ENCODE results near the gene ADAMTS7. TPM values are rescaled to one million over a fixed set of nuclear protein-coding genes. Genes with fewer than 3 reads are reported as not detected.
A peak's percentile ranks its signal among the peaks of the same experiment; 100 is the strongest.
"Not testable (repeated sequence)": the region's sequence is repeated elsewhere in the genome, so short reads cannot be mapped to it uniquely, and the experiment has no call there.

Gene ADAMTS7
- polyA plus RNA-seq (2013, experiment 1 of 4), result 56.3 TPM
- polyA plus RNA-seq (2013, experiment 2 of 4), result 59.3 TPM
- 51.4 TPM for polyA plus RNA-seq (2013, experiment 3 of 4)
- 55.6 TPM for polyA plus RNA-seq (2013, experiment 4 of 4)

DNA sequence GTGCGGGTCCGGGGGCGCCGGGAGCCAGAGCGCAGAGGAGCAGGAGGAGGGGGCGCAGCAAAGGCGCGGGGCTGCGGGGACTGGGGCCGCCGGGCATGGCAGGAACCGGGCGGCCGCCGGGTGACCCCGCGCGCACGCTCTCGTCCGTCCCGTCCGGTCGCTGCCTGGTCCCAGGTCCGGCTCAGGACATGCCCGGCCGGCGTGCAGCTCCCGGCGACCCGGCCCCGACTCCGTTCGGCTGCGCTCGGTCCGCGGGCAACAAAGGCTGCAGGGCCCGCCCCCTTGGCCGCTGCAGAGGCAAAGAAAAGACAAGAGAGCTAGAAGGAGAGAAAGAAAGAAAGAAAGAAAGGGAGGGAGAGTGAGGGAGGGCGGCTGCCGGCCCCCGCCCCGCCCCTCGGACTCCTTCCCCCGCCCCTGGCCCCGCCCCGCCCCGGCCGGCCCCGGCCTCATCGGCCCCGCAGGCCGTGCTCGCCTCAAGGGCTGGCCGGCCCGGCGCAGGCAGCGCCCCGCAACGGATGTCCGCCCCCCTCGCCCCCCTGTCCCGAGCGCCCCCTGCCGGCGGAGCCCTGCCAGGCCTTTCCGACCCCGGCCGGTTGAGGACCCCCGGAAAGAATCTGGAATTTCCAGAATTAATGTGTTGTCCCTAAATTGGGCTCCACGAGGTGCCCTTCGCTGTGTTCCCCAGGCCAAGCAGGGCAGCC, at the start of gene ADAMTS7:
Gene ADAMTS7, minus strand, starts transcription at position 341 of the 701 bp plus-strand sequence. Its CDS starts 244 bp downstream, at position 97.
- H3K27ac ChIP-seq (ENCODE audit: insufficient read depth, low read depth, low read length, poor library complexity, severe bottlenecking), result peak within 1 kb of the TSS; percentile 80
- H3K4me3 ChIP-seq (ENCODE audit: insufficient read depth, low read depth, low read length), result peak within 1 kb of the TSS; percentile 75
- 1 to 2% methylated on average over 73 of the region's 73 CpGs for WGBS, 2 experiments
- H3K27me3 ChIP-seq (ENCODE audit: control insufficient read depth, insufficient read depth, low read length, poor library complexity, severe bottlenecking), result peaks cover 13% of the 10 kb centered on the region
- H3K9me3 ChIP-seq (ENCODE audit: control insufficient read depth, low read length), result no peaks in the 10 kb centered on the region
- no peaks in the 10 kb centered on the region for H3K36me3 ChIP-seq (ENCODE audit: control insufficient read depth, insufficient read depth, low read length)
- H3K4me1 ChIP-seq (ENCODE audit: control insufficient read depth, insufficient read depth, low read length), result peaks cover 7% of the 10 kb centered on the region

- Histone ChIP-seq H3K4me1 (ENCODE audit: control insufficient read depth, insufficient read depth, low read length) (no peaks in the 10 kb centered on the region), H3K4me3 (ENCODE audit: insufficient read depth, low read depth, low read length) (peak overlapping the region; percentile 50), H3K27me3 (ENCODE audit: control insufficient read depth, insufficient read depth, low read length, poor library complexity, severe bottlenecking) (no peaks in the 10 kb centered on the region), H3K9me3 (ENCODE audit: control insufficient read depth, low read length) (no peaks in the 10 kb centered on the region), H3K27ac (ENCODE audit: insufficient read depth, low read depth, low read length, poor library complexity, severe bottlenecking) (peak overlapping the region; percentile 88), H3K36me3 (ENCODE audit: control insufficient read depth, insufficient read depth, low read length) (no peaks in the 10 kb centered on the region)
- 4% methylated on average over 27 of the region's 28 CpGs for WGBS, 2 experiments
These were observed 48.9 kb upstream of the ADAMTS7 start for GRCh38 chr15:78859971-78860719.

DNA sequence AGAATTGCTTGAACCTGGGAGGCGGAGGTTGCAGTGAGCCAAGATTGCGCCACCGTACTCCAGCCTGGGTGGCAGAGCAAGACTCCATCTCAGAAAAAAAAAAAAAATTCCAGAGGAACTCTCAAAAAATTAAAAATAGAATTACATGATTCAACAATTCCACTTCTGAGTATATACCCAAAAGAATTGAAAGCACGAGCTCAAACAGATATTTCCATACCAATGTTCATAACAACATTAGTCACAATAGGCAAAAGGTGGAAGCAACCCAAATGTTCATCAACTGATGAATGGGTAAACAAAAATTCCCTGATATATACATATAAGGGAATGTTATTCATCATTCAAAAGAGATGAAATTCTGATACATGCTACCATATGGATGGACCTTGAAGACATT, 44.5 kb upstream of the ADAMTS7 start:
- 72 to 73% methylated on average over 4 of the region's 4 CpGs for WGBS, 2 experiments
- H3K27ac ChIP-seq (ENCODE audit: insufficient read depth, low read depth, low read length, poor library complexity, severe bottlenecking), result no peak overlapping the region
- H3K4me1 ChIP-seq (ENCODE audit: control insufficient read depth, insufficient read depth, low read length), result peaks cover 7% of the 10 kb centered on the region

GRCh38 chr15:78854833-78855372, 43.6 kb upstream of the ADAMTS7 start:
- H3K9me3 ChIP-seq (ENCODE audit: control insufficient read depth, low read length), result no peaks in the 10 kb centered on the region
- H3K4me1 ChIP-seq (ENCODE audit: control insufficient read depth, insufficient read depth, low read length), result peaks cover 9% of the 10 kb centered on the region
- no peak overlapping the region for H3K27ac ChIP-seq (ENCODE audit: insufficient read depth, low read depth, low read length, poor library complexity, severe bottlenecking)
- no peaks in the 10 kb centered on the region for H3K36me3 ChIP-seq (ENCODE audit: control insufficient read depth, insufficient read depth, low read length)
- 93 to 98% methylated on average over 2 of the region's 2 CpGs for WGBS, 2 experiments
- H3K4me3 ChIP-seq (ENCODE audit: insufficient read depth, low read depth, low read length), result no peak overlapping the region
- no peaks in the 10 kb centered on the region for H3K27me3 ChIP-seq (ENCODE audit: control insufficient read depth, insufficient read depth, low read length, poor library complexity, severe bottlenecking)

More for the DNA sequence above, 44.5 kb upstream of the ADAMTS7 start:
- Histone ChIP-seq H3K4me3 (ENCODE audit: insufficient read depth, low read depth, low read length) (no peak overlapping the region), H3K9me3 (ENCODE audit: control insufficient read depth, low read length) (no peaks in the 10 kb centered on the region), H3K36me3 (ENCODE audit: control insufficient read depth, insufficient read depth, low read length) (no peaks in the 10 kb centered on the region), H3K27me3 (ENCODE audit: control insufficient read depth, insufficient read depth, low read length, poor library complexity, severe bottlenecking) (no peaks in the 10 kb centered on the region)

- Histone ChIP-seq H3K4me1 (ENCODE audit: control insufficient read depth, insufficient read depth, low read length) (peaks cover 9% of the 10 kb centered on the region), H3K9me3 (ENCODE audit: control insufficient read depth, low read length) (no peaks in the 10 kb centered on the region), H3K36me3 (ENCODE audit: control insufficient read depth, insufficient read depth, low read length) (no peaks in the 10 kb centered on the region), H3K27ac (ENCODE audit: insufficient read depth, low read depth, low read length, poor library complexity, severe bottlenecking) (no peak overlapping the region), H3K27me3 (ENCODE audit: control insufficient read depth, insufficient read depth, low read length, poor library complexity, severe bottlenecking) (no peaks in the 10 kb centered on the region), H3K4me3 (ENCODE audit: insufficient read depth, low read depth, low read length) (no peak overlapping the region)
- WGBS, 2 experiments, result 91 to 92% methylated on average over 6 of the region's 6 CpGs
These were observed 42.2 kb upstream of the ADAMTS7 start for GRCh38 chr15:78853500-78853899.

DNA sequence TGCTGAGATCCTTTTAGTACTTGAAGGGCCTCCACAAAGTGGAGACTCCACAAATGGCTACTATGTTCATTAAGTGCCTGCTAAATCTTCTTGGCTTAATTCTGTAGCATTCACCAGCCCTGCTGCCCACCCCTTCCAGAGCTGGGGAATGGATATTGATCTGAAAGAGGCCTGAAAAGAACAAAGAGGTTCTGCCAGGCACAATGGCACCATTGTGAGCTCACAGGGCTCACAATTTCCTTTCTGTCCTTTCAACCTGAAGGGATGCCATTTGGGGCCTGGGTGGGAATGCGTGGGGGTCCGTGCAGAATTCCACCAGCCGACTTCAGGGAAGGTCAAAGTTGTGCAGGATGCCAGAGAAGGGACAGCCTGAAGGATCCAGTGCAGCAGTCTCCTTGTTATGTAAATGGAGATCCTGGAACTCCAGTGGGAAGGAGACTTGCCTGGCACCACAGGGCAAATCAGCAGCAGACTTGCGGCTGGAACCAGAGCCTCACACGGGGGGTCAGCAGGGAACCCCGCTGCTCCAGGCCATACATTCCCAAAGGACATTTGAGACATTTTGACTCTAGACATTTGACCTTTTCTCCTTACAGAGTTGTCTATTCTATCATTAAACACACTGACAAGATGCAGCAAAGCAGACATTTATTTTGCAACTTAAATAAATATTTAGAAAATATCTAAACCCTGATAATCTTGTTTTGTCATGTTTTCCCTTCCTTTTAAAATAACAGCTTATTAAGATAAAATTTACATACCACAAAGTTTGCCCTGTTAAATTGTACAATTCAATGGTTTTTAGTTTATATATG, 39.9 kb upstream of the ADAMTS7 start:
- H3K27ac ChIP-seq (ENCODE audit: insufficient read depth, low read depth, low read length, poor library complexity, severe bottlenecking), result peak overlapping the region; percentile 77
- 12 to 15% methylated on average over 6 of the region's 6 CpGs for WGBS, 2 experiments
- peaks cover 9% of the 10 kb centered on the region for H3K4me1 ChIP-seq (ENCODE audit: control insufficient read depth, insufficient read depth, low read length)
- H3K9me3 ChIP-seq (ENCODE audit: control insufficient read depth, low read length), result no peaks in the 10 kb centered on the region
- no peaks in the 10 kb centered on the region for H3K27me3 ChIP-seq (ENCODE audit: control insufficient read depth, insufficient read depth, low read length, poor library complexity, severe bottlenecking)
- H3K36me3 ChIP-seq (ENCODE audit: control insufficient read depth, insufficient read depth, low read length), result no peaks in the 10 kb centered on the region
- no peak overlapping the region for H3K4me3 ChIP-seq (ENCODE audit: insufficient read depth, low read depth, low read length)

GRCh38 chr15:78850352-78850751, 39.1 kb upstream of the ADAMTS7 start:
- 95 to 96% methylated on average over 2 of the region's 2 CpGs for WGBS, 2 experiments
- peak overlapping the region; percentile 67 for H3K27ac ChIP-seq (ENCODE audit: insufficient read depth, low read depth, low read length, poor library complexity, severe bottlenecking)
- no peaks in the 10 kb centered on the region for H3K36me3 ChIP-seq (ENCODE audit: control insufficient read depth, insufficient read depth, low read length)
- peaks cover 9% of the 10 kb centered on the region for H3K4me1 ChIP-seq (ENCODE audit: control insufficient read depth, insufficient read depth, low read length)
- no peaks in the 10 kb centered on the region for H3K9me3 ChIP-seq (ENCODE audit: control insufficient read depth, low read length)
- H3K4me3 ChIP-seq (ENCODE audit: insufficient read depth, low read depth, low read length), result no peak overlapping the region
- no peaks in the 10 kb centered on the region for H3K27me3 ChIP-seq (ENCODE audit: control insufficient read depth, insufficient read depth, low read length, poor library complexity, severe bottlenecking)

- 92% methylated on average over 15 of the region's 15 CpGs for WGBS, 2 experiments
- H3K27me3 ChIP-seq (ENCODE audit: control insufficient read depth, insufficient read depth, low read length, poor library complexity, severe bottlenecking); H3K4me1 ChIP-seq (ENCODE audit: control insufficient read depth, insufficient read depth, low read length); H3K9me3 ChIP-seq (ENCODE audit: control insufficient read depth, low read length); H3K36me3 ChIP-seq (ENCODE audit: control insufficient read depth, insufficient read depth, low read length); H3K27ac ChIP-seq (ENCODE audit: insufficient read depth, low read depth, low read length, poor library complexity, severe bottlenecking); H3K4me3 ChIP-seq (ENCODE audit: insufficient read depth, low read depth, low read length): not testable (repeated sequence)
These were observed 36.2 kb upstream of the ADAMTS7 start for GRCh38 chr15:78847387-78847906.

DNA sequence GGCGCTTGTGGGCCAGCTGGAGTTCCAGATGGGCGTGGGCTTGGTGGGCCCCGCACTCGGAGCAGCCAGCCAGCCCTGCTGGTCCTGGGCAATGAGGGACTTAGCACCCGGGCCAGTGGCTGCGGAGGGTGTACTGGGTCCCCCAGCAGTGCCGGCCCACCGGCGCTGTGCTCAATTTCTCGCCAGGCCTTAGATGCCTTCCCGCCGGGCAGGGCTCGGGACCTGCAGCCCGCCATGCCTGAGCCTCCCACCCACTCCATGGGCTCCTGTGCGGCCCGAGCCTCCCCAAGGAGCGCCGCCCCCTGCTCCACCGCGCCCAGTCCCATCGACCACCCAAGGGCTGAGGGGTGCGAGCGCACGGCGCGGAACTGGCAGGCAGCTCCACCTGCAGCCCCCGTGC, 35.6 kb upstream of the ADAMTS7 start:
- not testable (repeated sequence) for H3K4me1 ChIP-seq (ENCODE audit: control insufficient read depth, insufficient read depth, low read length); H3K27me3 ChIP-seq (ENCODE audit: control insufficient read depth, insufficient read depth, low read length, poor library complexity, severe bottlenecking); H3K9me3 ChIP-seq (ENCODE audit: control insufficient read depth, low read length); H3K4me3 ChIP-seq (ENCODE audit: insufficient read depth, low read depth, low read length); H3K27ac ChIP-seq (ENCODE audit: insufficient read depth, low read depth, low read length, poor library complexity, severe bottlenecking); H3K36me3 ChIP-seq (ENCODE audit: control insufficient read depth, insufficient read depth, low read length)
- 95 to 96% methylated on average over 26 to 27 of the region's 27 CpGs for WGBS, 2 experiments
